ENCODE measurements around the gene PPL.
"Not testable (repeated sequence)": the region's sequence is repeated elsewhere in the genome, so short reads cannot be mapped to it uniquely, and the experiment has no call there.

Gene PPL

DNA sequence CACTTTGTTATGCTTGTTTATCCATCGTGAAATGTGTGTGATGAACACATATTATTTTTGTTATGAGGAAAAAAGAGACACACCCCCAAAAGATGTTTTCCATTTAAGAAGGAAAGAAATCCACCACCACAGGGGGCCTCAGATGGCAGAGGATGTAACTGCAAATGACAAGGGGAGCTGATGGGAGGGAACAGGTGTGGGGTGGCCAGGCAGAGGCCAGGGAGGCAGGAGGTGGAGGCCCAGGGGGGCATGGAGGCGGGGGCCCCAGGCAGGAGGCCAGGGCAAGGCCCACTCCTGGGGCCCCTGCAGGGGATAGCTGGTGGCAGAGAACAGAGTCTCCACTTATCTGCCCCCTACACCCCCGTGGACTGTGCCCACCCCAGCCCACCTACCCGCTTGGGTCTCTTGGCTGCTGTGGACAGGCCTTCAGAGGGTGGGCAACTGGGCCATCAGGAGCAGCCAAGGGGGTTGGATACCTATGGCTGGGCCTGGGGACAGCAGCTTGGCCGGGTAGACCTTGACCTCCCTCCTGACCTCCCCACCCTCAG, 28.0 kb downstream of the PPL start:
- DNase-seq (ENCODE audit: low spot score), result no peak

DNA sequence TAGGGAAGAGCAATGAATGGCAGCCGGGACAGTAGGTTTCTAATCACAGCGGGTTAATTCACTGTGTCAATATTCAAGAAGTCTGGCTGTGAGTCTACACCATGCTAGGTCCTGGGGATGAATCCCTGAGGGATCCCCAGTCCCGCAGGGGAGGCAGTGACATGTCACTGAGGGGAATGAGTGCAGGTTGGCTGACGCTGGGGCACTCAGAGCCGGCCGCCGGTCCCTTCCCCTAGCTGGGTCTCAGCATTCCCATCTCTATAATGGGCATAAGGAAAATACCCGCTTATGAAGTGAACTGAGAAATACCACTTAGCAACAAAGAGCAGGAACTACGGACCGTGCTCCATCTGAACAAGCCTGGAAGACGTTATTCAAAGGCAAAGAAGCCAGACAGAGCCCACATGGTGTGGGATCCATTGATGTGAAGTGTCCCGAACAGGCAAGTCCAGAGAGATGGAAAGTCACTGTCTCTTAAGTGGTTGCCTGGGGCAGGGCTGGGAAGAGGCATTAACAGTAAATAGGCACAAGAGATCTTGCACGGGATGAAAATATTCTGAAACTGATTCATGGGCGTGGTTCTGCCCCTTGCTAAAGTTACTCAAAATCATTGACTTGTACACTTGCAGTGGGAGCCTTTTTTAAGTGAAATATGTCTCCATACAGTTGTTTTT, 31.9 kb downstream of the PPL start:
- no peak for DNase-seq (ENCODE audit: low spot score)

GRCh38 chr16:4904108-4904941, 32.6 kb downstream of the PPL start:
- DNase-seq (ENCODE audit: low spot score), result no peak

- no peak for DNase-seq (ENCODE audit: low spot score)
These were observed 34.9 kb downstream of the PPL start for GRCh38 chr16:4902038-4902437.

- no peak for DNase-seq (ENCODE audit: low spot score)
These were observed 36.2 kb downstream of the PPL start for GRCh38 chr16:4900750-4901149.

GRCh38 chr16:4900036-4900435, 36.9 kb downstream of the PPL start:
- no peak for DNase-seq (ENCODE audit: low spot score)

- no peak for DNase-seq (ENCODE audit: low spot score)
These were observed 37.5 kb downstream of the PPL start for GRCh38 chr16:4899474-4899846.

GRCh38 chr16:4898811-4899473, 38.0 kb downstream of the PPL start:
- DNase-seq (ENCODE audit: low spot score), result no peak

DNA sequence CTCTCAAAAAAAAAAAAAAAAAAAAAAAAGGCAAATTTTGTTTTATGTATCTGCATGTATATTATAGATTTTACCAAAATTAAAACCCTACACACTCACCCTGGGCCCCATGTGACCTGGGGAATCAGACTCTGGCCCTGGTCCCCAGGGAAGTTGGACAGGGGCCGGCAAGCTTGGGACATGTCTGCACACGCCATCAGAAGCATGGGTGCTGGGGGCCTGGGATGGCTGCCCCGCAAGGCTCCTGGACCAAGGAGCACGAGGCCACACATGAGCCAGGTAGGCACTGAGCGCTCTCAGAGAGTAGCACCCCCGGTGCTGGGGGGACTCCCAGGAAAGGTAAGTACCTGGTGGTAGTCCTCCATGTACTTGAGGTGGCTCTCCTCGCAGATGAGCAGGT, 39.6 kb downstream of the PPL start:
- no peak for DNase-seq (ENCODE audit: low spot score)

- not testable (repeated sequence) for DNase-seq (ENCODE audit: low spot score)
These were observed 40.2 kb downstream of the PPL start for GRCh38 chr16:4896761-4897160.

GRCh38 chr16:4895366-4895765, 41.6 kb downstream of the PPL start:
- DNase-seq (ENCODE audit: low spot score), result no peak

- DNase-seq (ENCODE audit: low spot score), result peak; percentile 57
These were observed 42.4 kb downstream of the PPL start for GRCh38 chr16:4894276-4895150.

- DNase-seq (ENCODE audit: low spot score), result no peak
These were observed 43.7 kb downstream of the PPL start for GRCh38 chr16:4893103-4893862.

DNA sequence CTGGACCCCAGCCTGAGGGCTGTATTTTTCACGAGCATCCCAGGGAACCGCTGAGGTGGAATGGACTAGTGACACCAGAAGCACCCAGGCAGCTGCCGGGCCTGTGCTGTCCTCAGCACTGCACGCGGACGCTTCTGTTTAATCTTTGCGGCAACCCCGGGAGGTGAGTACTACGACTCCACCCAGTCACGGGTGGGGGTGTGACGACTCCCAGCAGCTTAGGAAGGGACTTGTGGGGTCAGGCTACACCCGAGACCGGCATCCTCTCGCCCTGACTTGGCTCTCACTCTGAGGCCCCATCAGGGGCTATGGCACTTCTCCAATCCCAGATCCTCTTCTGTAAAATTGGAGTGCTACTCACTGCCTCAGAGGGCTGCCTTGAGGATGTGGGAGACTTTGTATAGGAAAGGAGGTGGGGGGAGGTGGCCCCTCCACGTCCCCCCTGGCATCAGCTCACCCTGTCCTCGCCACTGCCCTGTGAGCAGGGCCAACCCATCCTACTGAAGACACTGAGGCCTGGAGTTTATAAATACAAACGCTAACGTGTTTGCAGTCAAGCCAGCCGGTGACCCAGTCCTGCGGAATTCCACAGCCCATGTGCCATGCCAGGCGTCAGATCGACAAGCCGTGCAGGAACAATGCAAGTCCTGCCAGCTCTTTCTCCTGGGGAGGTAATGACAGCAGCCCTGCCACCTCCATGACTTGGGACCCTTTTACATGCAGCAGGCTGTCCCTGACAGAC, 44.4 kb downstream of the PPL start:
- peak; percentile 68 for DNase-seq (ENCODE audit: low spot score)

- DNase-seq (ENCODE audit: low spot score), result no peak
These were observed 45.1 kb downstream of the PPL start for GRCh38 chr16:4891886-4892216.

GRCh38 chr16:4891097-4891885, 45.7 kb downstream of the PPL start:
- DNase-seq (ENCODE audit: low spot score), result peak; percentile 33

GRCh38 chr16:4890686-4891085, 46.3 kb downstream of the PPL start:
- no peak for DNase-seq (ENCODE audit: low spot score)

DNA sequence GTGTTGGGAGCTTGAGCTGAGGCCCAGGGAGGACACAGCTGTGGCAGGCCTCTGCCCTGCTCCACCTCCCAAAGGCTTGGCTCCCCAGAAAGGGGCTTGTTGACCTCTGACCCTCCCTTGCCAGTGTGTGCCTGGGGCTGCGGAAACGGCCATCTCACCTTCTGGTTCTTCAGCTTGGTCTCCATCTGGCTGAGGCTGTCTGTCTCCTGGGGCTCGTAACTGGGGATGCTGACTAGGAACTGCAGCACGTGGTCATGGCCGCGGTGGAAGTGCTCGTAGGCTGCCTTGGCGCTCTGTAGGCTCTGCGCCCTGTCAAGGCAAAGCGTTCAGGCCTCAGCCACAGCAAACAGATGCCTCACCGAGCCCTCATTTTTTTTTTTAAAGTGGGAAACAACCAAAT, 46.9 kb downstream of the PPL start:
- no peak for DNase-seq (ENCODE audit: low spot score)

- no peak for DNase-seq (ENCODE audit: low spot score)
These were observed 48.4 kb downstream of the PPL start for GRCh38 chr16:4888428-4889135.

All from hepatic stellate cell (primary cell).